Gastroesophageal sphincter (tissue), 4 donors: ENCODE results near the gene TBC1D7. TPM values are rescaled to one million over a fixed set of nuclear protein-coding genes. Genes with fewer than 3 reads are reported as not detected.
A peak's percentile ranks its signal among the peaks of the same experiment; 100 is the strongest.

Source experiments
- ATAC-seq: fragments of 150-250 bp; one replicate; pipeline ENCODE4 v1.9.1; 2016; ENCODE audit warnings: mild to moderate bottlenecking, moderate library complexity
- H3K27ac ChIP-seq, 4 donors: fragments of 200-600 bp; sonication (generic) in 3 of 4; 1 replicate in 3 of 4; 2 replicates in 1 of 4; pipeline ENCODE4 v1.5.1; 2016 to 2019
- H3K27me3 ChIP-seq: fragments of 200-600 bp; sonication (generic); one replicate; pipeline ENCODE4 v1.5.1; 2019
- H3K36me3 ChIP-seq, 2 donors: fragments of 200-600 bp; sonication (generic); one replicate each; pipeline ENCODE4 v1.5.1; 2019; ENCODE audit warnings: control low read depth in 1 of 2
- H3K4me1 ChIP-seq, 3 donors: fragments of 200-600 bp; sonication (generic); 1 replicate in 2 of 3; 2 replicates in 1 of 3; pipeline ENCODE4 v1.5.1; 2016 to 2019; ENCODE audit warnings: control low read depth in 2 of 3
- H3K4me3 ChIP-seq, 2 donors: fragments of 200-600 bp; sonication (generic); one replicate each; pipeline ENCODE4 v1.5.1; 2019; ENCODE audit warnings: mild to moderate bottlenecking in 1 of 2, moderate library complexity in 1 of 2
- H3K9me3 ChIP-seq, 3 donors: fragments of 200-600 bp; sonication (generic); one replicate each; pipeline ENCODE4 v1.5.1; 2017 to 2019; ENCODE audit warnings: control low read depth in 2 of 3
- CTCF ChIP-seq, 4 experiments: fragments of 200-600 bp in 2 of 4; fragments of 450-650 bp in 2 of 4; sonication (generic) in 1 of 4; IDR thresholded peaks; one replicate each; pipeline ENCODE4 v1.5.1; 2017 to 2019; ENCODE audit warnings: antibody characterized with exemption in 4 of 4, mild to moderate bottlenecking in 2 of 4, moderate library complexity in 2 of 4
- EP300 ChIP-seq: sonication (generic); formaldehyde crosslinking; IDR thresholded peaks from one replicate; pipeline ENCODE4 v1.6.1; 2017; ENCODE audit warnings: antibody characterized with exemption, mild to moderate bottlenecking
- POLR2A ChIP-seq, 2 donors: fragments of 450-650 bp; IDR thresholded peaks; one replicate each; pipeline ENCODE4 v1.6.1; 2017; ENCODE audit warnings: antibody characterized with exemption in 2 of 2, mild to moderate bottlenecking in 2 of 2, moderate library complexity in 1 of 2
- POLR2AphosphoS5 ChIP-seq: sonication (generic); formaldehyde crosslinking; IDR thresholded peaks from one replicate; pipeline ENCODE4 v1.6.1; 2017; ENCODE audit warnings: antibody characterized with exemption
- WGBS, 2 donors: methylation state at CpG; one replicate each; pipeline ENCODE4 v1.1.5; 2018; ENCODE audit warnings: low coverage in 1 of 2; 5-methylcytosine and 5-hydroxymethylcytosine counted together
- total RNA-seq, 4 donors: library from RNA; depleted of rRNA; stranded (reverse); fragments of >200 nt; gene quantifications; one replicate each; pipeline ENCODE4 v1.1.0, GENCODE V29; 2016

The TBC1D7 gene
- total RNA-seq, 4 donors from 2014 or later = 5.1 to 14.5 (median 7.3) TPM

DNA sequence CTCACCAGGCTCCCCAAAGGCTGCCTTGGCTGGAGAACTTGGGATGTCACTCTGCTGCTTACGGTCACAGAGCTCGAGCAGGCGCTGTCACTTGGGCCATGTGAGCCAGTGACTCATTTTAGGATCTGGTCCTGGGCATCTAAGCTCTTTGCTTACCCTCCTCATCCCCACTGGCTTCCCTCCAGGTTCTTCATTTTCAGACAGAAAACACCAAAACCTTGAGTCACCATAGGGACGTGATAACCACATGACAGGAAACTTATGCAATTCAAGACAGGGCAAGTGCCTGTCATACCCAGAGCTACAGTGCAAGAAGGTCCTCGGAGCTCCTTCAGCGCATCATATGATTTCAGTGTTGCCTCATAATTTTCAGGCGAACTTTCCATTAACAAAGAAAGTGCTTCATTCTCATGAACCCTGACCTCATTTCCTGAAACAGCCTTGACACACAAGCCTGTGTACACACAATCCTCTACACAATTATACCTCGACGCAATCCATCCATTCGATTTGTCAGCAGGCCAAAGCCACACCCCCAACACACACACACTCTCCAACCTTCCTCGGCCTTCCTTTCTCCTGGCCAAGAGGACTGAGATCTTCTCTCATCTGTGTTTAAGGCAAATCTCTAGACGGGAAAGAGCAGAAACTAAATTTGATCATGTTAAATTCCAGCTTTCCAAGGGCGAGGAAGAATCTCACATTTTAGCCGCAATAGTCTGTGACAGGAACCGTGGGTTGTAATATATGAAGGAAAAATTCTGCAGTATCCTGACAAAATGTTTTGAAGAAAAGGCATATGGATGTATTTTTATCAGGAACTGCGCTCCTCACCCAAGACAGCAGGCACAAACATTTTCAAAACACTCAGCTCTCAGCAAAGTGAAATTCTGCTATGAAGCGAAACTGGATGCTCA is 25.3 kb downstream of the TBC1D7 start:
- peaks cover 0 to 42% of the 10 kb centered on the region in 2 donors for H3K36me3 ChIP-seq

DNA sequence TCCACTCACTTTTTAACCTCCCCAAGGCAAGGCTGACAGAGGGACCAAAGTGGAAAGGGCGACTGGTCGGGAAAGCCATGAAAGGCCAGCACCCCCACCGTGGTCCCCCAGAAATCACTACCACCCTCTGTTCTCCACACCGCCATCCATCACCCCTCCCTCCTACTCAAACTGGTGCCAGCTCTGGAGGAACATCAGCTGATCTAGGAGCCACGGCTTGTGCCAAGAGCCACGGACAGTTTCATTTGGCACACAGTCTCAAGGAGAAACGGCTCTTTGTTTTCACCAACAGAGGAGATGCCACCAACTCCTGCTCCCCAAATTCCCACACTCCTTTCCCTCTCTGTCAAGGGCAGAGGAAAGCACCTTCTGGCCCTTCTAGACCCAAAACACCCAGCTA is 26.0 kb downstream of the TBC1D7 start:
- H3K4me1 ChIP-seq = peaks cover 5 to 31% (median 8%) of the 10 kb centered on the region in 3 donors
- no peaks in the 10 kb centered on the region for H3K27me3 ChIP-seq
- H3K27ac ChIP-seq = peak overlapping the region in 3 of 4 donors; percentile 72 to 80 (median 76)
- no peaks in the 10 kb centered on the region for H3K9me3 ChIP-seq
- WGBS, 2 donors = 71% methylated on average over 1 of the region's 7 CpGs; no CpG with 5 or more reads in 1 of the 2 donors
- no peak for TF ChIP-seq POLR2AphosphoS5
- TF ChIP-seq CTCF (IDR thresholded peaks at IDR 0.05) = no peak
- TF ChIP-seq POLR2A (IDR thresholded peaks at IDR 0.05) = no peak
- TF ChIP-seq EP300 = no peak
- ATAC-seq = no peak
- no peak overlapping the region for H3K4me3 ChIP-seq
- H3K36me3 ChIP-seq = peaks cover 0 to 42% of the 10 kb centered on the region in 2 donors

More for the DNA sequence above, 25.3 kb downstream of the TBC1D7 start:
- H3K4me3 ChIP-seq = peak overlapping the region; percentile 33
- H3K9me3 ChIP-seq = no peaks in the 10 kb centered on the region
- peak; percentile 75 for TF ChIP-seq POLR2AphosphoS5
- TF ChIP-seq EP300 = no peak
- 26 to 37% methylated on average over 12 to 14 of the region's 17 CpGs for WGBS, 2 donors
- H3K4me1 ChIP-seq = peaks cover 5 to 31% (median 8%) of the 10 kb centered on the region in 3 donors
- ATAC-seq = peak; percentile 88
- peak overlapping the region; percentile 35 to 80 (median 74) for H3K27ac ChIP-seq
- H3K27me3 ChIP-seq = no peaks in the 10 kb centered on the region

DNA sequence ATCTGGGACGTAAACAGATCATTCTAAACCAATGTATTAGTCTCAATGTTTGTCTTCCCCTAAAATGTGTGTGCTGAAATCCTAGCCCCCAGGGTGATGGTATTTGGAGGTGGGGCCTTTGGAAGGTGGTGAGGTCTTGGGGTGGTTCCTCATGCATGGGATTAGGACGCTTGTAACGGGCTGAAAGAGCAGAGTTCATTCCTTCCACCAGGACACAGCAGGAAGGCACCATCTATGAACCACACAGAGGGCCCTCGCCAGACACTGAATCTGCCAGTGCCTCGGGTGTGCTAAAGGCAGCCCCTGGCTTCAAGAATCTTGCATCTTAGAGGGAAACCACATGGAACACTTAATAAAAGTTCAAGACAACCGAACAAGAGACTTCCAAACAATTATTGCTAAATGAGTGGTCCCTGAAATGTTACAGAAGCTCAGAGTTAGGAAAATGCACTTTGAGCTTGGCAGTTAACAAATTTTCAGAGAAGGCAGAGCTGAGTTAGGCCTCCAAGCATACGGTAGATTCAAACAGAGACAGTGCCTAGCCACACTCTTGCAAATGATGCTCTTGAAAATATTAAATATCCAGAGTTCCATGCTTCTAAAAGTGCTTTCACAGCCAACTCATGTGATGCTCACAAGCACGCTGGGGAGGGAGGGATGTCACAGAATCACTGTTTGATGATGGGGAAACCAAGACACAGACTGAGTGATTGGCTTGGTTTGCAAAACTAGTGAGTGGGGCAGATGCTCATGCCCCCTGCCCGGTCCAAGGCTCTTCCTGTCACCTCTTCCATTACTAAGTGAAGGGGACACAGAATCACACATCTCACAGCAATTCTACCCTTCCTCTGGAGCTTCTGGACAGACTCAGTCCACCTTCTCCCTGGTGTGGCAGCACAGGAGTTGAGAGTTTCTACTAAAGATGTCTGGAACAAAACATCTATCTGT is 27.4 kb downstream of the TBC1D7 start:
- H3K36me3 ChIP-seq = peaks cover 0 to 50% of the 10 kb centered on the region in 2 donors
- 79 to 80% methylated on average over 5 of the region's 9 CpGs for WGBS, 2 donors
- peaks cover 5 to 31% (median 8%) of the 10 kb centered on the region in 3 donors for H3K4me1 ChIP-seq
- no peak for TF ChIP-seq EP300
- no peak for TF ChIP-seq POLR2A (IDR thresholded peaks at IDR 0.05)
- TF ChIP-seq POLR2AphosphoS5 = no peak
- no peak for TF ChIP-seq CTCF (IDR thresholded peaks at IDR 0.05)
- ATAC-seq = no peak
- no peaks in the 10 kb centered on the region for H3K9me3 ChIP-seq
- no peak overlapping the region for H3K4me3 ChIP-seq
- no peak overlapping the region for H3K27ac ChIP-seq
- no peaks in the 10 kb centered on the region for H3K27me3 ChIP-seq

DNA sequence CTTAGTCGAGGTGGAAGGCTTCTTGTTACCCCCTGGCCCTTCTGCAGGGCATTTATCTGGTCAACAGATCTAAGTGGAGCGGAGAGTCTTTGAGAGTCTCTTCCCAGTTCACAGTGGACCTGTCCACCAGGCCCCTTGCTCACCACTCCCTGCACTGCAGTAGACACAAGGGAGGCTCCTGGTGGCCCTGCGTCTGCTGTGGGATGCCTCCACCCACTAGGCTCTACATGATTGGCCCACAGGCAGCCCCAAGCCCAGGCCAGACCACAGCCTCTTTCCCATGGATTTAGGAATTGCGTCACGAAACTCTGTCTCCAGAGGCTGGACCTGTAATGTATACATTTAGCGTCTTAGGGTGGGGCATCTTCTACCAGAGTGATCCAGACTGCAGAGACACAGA is 28.4 kb downstream of the TBC1D7 start:
- H3K27ac ChIP-seq = no peak overlapping the region
- no peak overlapping the region for H3K4me3 ChIP-seq
- H3K27me3 ChIP-seq = no peaks in the 10 kb centered on the region
- no peak for ATAC-seq
- peaks cover 5 to 28% (median 8%) of the 10 kb centered on the region in 3 donors for H3K4me1 ChIP-seq
- TF ChIP-seq POLR2AphosphoS5 (no peak), EP300 (no peak), POLR2A (IDR thresholded peaks at IDR 0.05) (no peak), CTCF (IDR thresholded peaks at IDR 0.05) (no peak)
- H3K36me3 ChIP-seq = peaks cover 0 to 60% of the 10 kb centered on the region in 2 donors
- H3K9me3 ChIP-seq = no peaks in the 10 kb centered on the region
- WGBS, 2 donors = 80% methylated on average over 6 of the region's 6 CpGs; no CpG with 5 or more reads in 1 of the 2 donors

GRCh38 chr6:13299403-13299821 is 28.9 kb downstream of the TBC1D7 start:
- Histone ChIP-seq H3K4me1 (peaks cover 4 to 23% (median 8%) of the 10 kb centered on the region in 3 donors), H3K9me3 (no peaks in the 10 kb centered on the region), H3K27ac (no peak overlapping the region), H3K4me3 (no peak overlapping the region), H3K36me3 (peaks cover 0 to 65% of the 10 kb centered on the region in 2 donors), H3K27me3 (no peaks in the 10 kb centered on the region)
- no peak for ATAC-seq
- TF ChIP-seq POLR2A (IDR thresholded peaks at IDR 0.05) = no peak
- no peak for TF ChIP-seq POLR2AphosphoS5
- no peak for TF ChIP-seq EP300
- TF ChIP-seq CTCF (IDR thresholded peaks at IDR 0.05) = no peak
- 65 to 95% methylated on average over 2 to 6 of the region's 11 CpGs for WGBS, 2 donors
